ENCODE results near the gene CBARP.

CBARP gene

DNA sequence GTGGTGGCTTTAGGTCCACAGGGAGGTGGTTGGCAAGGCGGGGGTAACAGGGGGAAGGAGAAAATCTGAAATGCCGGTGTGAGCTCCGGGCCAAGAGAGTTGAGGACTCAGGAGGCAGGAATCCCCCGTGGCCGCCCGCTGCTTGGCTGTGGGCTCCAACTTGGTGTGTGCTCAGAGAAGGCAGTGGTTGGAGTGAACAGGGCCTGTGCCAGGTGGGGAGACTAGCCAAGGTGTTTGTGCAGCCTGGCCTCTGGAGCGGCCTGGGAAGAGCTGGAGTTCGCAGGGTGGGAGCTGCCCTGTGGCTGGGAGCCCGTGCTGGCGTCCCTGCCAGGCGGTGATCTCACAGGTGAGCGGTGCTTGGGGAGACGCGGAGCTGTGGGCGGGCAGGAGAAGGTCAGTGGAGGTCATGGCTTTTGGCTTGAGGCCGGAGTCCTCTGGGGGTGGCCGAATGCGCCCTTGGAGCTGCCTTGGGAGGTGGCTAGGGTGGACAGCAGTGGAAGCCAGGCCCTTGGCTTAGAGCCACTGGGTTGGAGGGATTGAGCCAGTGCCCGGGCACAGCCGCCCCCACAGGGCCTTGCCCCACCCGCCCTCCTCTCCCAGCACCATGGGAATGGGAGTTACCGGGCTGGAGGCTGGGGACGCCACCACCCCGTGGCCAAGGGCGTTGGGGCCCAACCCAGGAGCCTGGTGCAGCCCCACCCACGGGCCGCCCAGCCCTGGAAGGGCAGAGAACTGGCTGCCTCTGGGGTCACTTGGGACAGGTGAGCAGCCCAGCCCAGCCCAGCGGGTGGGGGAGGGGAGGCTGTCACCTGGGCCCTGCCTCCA is 24.2 kb upstream of the CBARP start:
- Mint-ChIP-seq H3K27me3 (ENCODE audit: low read depth) (no peaks in the 10 kb centered on the region), H3K9me3 (no peaks in the 10 kb centered on the region), H3K4me3 (peak overlapping the region; percentile 86), H3K36me3 (ENCODE audit: low read depth) (peaks cover 13% of the 10 kb centered on the region), H3K4me1 (ENCODE audit: low read depth) (peaks cover 38% of the 10 kb centered on the region), H3K27ac (peak overlapping the region; percentile 80)

DNA sequence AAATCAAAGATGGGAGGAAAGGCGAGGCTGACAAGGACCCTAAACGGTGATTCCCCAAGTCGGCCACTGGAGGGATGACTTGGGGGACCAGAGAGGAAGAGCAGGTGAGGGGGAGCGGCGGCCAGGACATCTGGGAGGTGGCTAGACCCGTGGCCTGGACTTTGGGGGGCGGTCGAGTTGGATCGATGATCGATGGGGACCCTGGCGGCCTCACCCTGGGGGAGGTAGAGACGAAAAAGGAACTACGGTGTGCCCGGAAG is 23.7 kb upstream of the CBARP start:
- Mint-ChIP-seq H3K9me3 (no peaks in the 10 kb centered on the region), H3K36me3 (ENCODE audit: low read depth) (peaks cover 16% of the 10 kb centered on the region), H3K4me1 (ENCODE audit: low read depth) (peaks cover 39% of the 10 kb centered on the region), H3K27me3 (ENCODE audit: low read depth) (no peaks in the 10 kb centered on the region), H3K27ac (peak overlapping the region; percentile 80), H3K4me3 (peak overlapping the region; percentile 86)

DNA sequence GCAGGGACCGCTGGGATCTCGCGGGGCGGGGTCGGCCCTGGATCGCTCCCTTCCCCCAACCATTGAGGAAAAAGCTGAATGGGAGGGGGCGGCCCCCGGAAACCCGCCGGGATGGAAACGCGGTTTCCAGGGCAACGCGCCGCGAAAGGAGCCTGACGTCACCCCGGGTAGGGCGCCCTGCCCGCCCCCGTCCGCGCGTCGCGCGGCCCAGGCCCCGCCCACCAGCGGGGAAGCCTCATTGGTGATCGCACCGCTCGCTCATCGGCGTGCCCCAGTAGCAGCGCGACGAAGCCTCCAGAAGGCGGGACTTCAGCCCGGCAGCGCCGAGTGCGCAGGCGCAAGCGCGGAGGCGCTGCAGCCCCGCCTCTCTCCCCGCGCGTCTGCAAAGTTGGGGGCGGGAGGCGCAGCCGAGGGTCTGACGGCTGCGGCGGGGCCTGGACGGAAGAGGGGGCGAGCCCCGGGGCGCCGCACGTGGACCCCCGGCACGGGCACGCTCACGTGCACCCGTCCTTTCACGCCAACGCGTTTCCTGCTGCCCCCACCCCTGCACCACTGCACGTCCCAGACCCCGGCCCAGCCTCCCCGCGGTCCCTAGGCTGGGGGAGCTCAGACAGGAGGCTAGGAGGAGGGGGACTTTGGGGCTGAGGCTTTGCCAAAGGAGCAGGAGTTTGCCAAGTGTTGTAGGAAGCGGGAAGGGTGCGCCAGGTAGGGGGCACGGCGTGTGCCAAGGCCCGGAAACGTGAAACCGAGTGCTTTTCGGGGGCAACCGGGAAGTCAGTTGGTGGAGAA is 23.1 kb upstream of the CBARP start:
- H3K4me3 Mint-ChIP-seq: peak overlapping the region; percentile 86

DNA sequence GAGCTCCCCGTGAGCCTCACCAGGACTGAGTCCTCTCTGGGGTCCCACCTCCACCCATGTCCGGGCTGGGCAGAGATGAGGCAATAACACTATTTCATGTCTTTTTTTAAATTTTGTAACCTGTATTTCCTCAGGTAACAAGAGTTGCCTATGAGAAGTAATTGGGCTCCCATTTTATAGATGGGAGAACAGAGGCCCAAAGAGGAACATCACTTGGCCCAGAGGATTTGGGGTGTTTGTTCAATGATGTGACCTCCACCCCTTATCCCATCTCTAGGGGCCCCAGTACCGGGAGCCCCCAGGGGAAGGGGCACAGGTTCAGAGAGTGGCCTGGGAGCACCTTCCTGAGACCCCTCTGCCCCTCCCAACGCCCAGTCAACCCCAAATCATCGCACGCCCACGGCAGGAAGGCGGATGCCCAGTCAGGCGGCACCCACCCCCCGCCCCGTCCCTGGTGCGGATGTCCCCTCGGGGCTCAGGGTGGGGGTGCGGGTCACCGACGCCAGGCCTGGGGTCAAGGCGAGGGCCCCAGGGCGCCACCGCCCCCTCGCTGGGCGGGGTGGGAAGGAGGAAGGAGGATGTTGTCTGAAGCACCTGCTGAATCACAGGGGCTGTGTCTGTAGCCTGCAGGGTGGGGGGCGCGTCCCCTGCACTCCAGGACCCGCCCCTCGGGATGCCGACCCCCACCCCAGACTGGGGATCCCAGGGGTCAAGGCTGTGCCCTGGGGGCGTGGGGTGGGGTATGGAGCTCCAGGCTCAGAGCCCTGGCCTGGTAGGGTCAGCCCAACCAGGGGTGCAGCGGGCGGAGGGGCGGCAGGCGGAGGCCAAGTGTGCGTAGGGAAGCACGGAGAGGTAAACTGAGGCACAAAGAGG is 22.3 kb upstream of the CBARP start:
- no peaks in the 10 kb centered on the region for H3K27me3 Mint-ChIP-seq (ENCODE audit: low read depth)
- no peaks in the 10 kb centered on the region for H3K9me3 Mint-ChIP-seq
- H3K27ac Mint-ChIP-seq: peak overlapping the region; percentile 99
- peaks cover 35% of the 10 kb centered on the region for H3K4me1 Mint-ChIP-seq (ENCODE audit: low read depth)
- peak overlapping the region; percentile 88 for H3K4me3 Mint-ChIP-seq
- peaks cover 17% of the 10 kb centered on the region for H3K36me3 Mint-ChIP-seq (ENCODE audit: low read depth)

More for the DNA sequence above, 23.1 kb upstream of the CBARP start:
- H3K27me3 Mint-ChIP-seq (ENCODE audit: low read depth): no peaks in the 10 kb centered on the region
- H3K9me3 Mint-ChIP-seq: no peaks in the 10 kb centered on the region
- H3K4me1 Mint-ChIP-seq (ENCODE audit: low read depth): peaks cover 40% of the 10 kb centered on the region
- H3K36me3 Mint-ChIP-seq (ENCODE audit: low read depth): peaks cover 17% of the 10 kb centered on the region
- peak overlapping the region; percentile 80 for H3K27ac Mint-ChIP-seq

DNA sequence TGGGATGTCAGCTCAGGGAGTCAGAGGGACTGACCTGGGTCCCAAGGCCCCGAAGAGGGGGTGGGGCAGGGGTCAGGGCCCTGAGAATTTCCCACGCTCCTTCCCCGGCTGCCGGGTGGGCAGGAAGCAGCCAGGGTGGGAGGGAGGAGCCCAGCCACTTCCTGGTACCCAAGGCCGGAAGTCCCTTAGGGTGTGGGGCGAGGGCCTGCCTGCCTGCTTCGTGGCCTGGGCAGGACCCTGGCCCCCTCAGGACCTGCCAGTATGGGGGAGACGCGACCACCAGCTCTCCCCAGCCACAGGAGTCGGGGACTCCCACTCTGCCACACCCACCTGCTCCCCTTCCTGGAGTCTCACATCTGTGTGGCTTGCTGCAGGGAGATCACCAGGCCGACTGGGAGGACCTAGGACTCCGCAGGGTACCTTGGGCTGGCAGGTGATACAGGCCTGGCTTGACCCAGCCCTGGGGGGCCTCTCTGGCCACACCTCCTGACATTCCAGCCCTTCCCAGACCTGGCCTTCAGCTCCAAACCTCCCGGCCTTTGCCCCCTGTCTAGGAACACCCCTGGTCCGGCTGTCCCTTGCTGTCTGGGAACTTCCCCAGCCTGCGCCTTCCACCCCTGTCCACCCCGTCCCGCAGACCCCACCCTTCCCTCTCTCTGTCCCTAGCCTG is 21.5 kb upstream of the CBARP start:
- Mint-ChIP-seq H3K4me1 (ENCODE audit: low read depth) (peaks cover 39% of the 10 kb centered on the region), H3K36me3 (ENCODE audit: low read depth) (peaks cover 22% of the 10 kb centered on the region)

DNA sequence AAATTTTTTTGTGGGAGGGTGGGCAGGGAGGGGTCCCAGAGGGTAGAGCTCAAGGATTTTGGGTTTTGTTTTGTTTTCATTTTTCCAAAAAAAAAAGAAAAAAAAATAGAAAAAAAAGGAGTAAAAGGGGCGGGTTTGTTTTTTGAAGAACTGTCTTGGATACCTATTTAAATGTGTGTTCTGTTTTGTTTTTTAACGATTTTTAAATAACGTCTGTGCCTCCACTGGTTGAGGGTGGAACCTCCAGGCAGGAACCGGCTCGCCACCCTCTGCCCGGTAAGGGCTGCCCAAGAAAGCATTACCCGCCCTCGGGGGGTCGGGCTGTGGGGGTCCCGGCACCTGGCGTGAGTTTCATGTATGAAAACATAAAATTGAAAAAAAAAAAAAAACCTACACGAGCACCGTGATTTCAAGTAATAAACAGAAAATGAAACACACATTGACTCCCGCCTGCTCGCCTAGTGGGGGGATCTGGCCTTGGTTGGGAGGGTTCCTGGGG is 21.0 kb upstream of the CBARP start:
- Mint-ChIP-seq H3K9me3 (no peaks in the 10 kb centered on the region), H3K4me3 (peak overlapping the region; percentile 88), H3K36me3 (ENCODE audit: low read depth) (peaks cover 22% of the 10 kb centered on the region), H3K4me1 (ENCODE audit: low read depth) (peaks cover 39% of the 10 kb centered on the region), H3K27me3 (ENCODE audit: low read depth) (no peaks in the 10 kb centered on the region), H3K27ac (peak overlapping the region; percentile 99)

More for the DNA sequence above, 21.5 kb upstream of the CBARP start:
- peak overlapping the region; percentile 99 for H3K27ac Mint-ChIP-seq
- no peaks in the 10 kb centered on the region for H3K9me3 Mint-ChIP-seq
- H3K4me3 Mint-ChIP-seq: peak overlapping the region; percentile 88
- H3K27me3 Mint-ChIP-seq (ENCODE audit: low read depth): no peaks in the 10 kb centered on the region

DNA sequence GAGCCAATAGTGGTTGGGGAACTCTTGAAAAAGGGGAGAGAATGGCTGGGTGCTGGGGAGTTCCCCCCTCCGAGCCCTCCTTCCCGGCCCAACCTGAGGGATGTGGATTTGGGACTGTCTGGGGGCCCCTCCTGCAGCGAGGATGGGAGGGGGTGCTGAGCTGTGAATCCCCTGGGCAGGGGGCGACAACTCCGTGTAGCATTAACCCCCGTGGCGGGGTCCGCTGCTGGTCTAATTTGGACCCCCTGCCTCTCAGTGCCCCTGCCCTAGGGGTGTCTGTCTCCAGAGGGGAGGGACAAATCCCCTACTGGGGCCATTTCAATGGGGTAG is 20.3 kb upstream of the CBARP start:
- H3K27ac Mint-ChIP-seq: peak overlapping the region; percentile 99
- no peaks in the 10 kb centered on the region for H3K27me3 Mint-ChIP-seq (ENCODE audit: low read depth)
- H3K4me1 Mint-ChIP-seq (ENCODE audit: low read depth): peaks cover 41% of the 10 kb centered on the region
- H3K9me3 Mint-ChIP-seq: no peaks in the 10 kb centered on the region
- peak overlapping the region; percentile 46 for H3K4me3 Mint-ChIP-seq
- H3K36me3 Mint-ChIP-seq (ENCODE audit: low read depth): peaks cover 27% of the 10 kb centered on the region

DNA sequence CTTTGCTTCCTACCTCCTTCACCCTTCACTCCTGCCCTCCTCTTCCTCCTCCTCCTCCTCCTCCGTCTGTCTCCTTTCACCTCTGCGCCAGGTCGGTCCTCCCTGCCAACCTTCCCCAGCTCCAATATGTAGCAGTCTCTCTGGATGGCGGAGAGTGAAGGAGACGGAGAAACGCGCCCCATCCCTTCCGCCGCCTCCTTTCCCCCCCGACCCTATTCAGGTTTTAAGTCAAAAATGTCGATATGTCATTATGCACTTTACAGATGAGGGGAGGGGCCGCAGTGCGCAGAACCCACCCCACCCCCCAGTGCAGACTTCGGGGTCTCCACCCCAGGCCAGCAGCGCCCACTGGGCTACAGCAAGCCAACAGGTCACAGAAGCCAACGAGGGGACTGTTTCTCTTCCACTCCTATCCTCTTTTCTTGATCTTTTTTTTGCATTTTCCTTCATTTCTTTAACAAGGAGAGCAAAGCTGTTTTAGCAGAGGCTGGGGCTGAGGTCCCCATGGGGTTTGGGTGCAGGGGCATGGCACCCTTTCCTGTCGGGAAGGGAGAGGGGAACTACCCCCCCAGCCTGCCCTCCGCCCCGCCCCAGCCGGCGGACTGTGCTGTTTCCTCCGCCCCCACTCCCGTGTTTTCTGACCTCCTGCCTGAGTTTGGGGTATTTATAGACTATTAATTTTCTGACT is 19.8 kb upstream of the CBARP start:
- Mint-ChIP-seq H3K27me3 (ENCODE audit: low read depth) (no peaks in the 10 kb centered on the region), H3K4me3 (peak overlapping the region; percentile 46), H3K9me3 (no peaks in the 10 kb centered on the region), H3K27ac (peak overlapping the region; percentile 99), H3K36me3 (ENCODE audit: low read depth) (peaks cover 28% of the 10 kb centered on the region), H3K4me1 (ENCODE audit: low read depth) (peaks cover 40% of the 10 kb centered on the region)

DNA sequence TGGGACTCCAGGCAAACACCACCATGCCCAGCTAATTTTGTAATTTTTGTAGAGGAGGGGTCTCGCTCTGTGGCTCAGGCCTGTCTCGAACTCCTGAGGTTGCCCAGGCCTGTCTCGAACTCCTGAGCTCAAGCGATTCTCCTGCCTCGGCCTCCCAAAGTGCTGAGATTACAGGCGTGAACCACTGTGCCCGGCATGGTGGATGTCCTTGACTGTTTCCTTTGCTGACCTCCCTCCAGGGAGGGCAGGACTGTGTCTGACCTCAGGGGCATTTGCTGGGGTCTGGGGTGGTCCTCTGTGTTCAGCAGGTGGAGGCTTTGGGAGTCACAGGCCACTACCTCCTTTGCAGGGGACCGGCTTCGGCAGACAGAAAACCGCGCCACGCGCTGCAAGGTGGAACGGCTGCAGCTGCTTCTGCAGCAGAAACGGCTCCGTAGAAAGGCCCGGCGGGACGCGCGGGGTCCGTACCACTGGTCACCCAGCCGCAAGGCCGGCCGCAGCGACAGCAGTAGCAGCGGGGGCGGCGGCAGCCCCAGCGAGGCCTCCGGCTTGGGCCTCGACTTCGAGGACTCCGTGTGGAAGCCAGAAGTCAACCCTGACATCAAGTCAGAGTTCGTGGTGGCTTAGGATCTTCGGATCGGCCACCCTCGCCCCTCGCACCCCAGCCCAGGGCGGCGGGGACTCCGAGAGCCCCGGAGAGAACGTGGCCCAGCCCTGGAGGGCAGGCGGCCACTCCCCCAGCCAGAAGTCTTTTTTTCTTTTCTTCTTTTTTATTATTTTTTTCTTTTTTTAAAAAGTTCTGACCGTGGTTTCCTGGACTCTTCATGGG is 19.1 kb upstream of the CBARP start:
- Mint-ChIP-seq H3K4me3 (peak overlapping the region; percentile 46), H3K4me1 (ENCODE audit: low read depth) (peaks cover 39% of the 10 kb centered on the region), H3K27me3 (ENCODE audit: low read depth) (no peaks in the 10 kb centered on the region), H3K9me3 (no peaks in the 10 kb centered on the region), H3K36me3 (ENCODE audit: low read depth) (peaks cover 31% of the 10 kb centered on the region), H3K27ac (peak overlapping the region; percentile 50)

DNA sequence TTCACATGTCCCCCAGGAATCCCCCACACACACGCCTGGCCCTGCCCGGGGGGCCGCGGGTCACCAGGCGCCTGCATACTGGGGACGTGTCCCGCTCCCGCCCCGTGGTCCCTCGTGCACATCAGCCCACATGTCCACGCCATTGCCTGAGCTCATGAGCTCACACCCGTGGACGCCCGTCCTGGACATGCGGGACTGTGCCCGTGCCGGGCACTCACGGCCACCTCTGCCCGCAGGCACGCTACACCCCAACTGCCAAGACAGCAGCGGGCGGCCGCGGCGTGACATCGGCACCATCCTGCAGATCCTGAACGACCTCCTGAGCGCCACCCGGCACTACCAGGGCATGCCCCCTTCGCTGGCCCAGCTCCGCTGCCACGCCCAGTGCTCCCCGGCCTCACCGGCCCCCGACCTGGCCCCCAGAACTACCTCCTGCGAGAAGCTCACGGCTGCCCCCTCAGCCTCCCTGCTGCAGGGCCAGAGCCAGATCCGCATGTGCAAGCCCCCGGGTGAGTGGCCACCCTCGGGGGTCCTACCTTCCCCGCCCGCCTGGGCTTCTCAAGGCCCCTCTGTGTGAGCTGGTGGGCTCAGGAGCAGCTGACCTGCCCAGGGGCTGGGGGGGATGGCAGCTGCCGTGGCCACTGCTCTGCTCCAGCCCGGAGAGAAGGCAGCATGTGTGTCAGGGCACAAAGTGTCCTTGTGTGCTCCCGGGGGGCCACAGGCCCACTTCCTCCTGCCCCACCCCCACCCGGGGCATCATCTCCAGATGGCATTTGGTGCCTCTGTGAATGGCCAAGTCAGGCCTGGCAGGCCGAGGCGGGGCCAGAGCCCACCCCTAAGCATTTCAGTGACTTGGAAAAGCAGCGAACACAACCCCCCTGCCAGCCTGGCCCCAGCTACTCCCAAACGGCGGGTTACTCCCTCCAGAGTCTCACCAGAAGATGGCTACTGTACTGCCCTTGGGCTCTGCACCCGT is 17.7 kb upstream of the CBARP start:
- no peaks in the 10 kb centered on the region for H3K27me3 Mint-ChIP-seq (ENCODE audit: low read depth)
- no peaks in the 10 kb centered on the region for H3K9me3 Mint-ChIP-seq
- H3K36me3 Mint-ChIP-seq (ENCODE audit: low read depth): peaks cover 36% of the 10 kb centered on the region
- H3K27ac Mint-ChIP-seq: no peak overlapping the region
- H3K4me1 Mint-ChIP-seq (ENCODE audit: low read depth): peaks cover 32% of the 10 kb centered on the region
- H3K4me3 Mint-ChIP-seq: no peak overlapping the region

DNA sequence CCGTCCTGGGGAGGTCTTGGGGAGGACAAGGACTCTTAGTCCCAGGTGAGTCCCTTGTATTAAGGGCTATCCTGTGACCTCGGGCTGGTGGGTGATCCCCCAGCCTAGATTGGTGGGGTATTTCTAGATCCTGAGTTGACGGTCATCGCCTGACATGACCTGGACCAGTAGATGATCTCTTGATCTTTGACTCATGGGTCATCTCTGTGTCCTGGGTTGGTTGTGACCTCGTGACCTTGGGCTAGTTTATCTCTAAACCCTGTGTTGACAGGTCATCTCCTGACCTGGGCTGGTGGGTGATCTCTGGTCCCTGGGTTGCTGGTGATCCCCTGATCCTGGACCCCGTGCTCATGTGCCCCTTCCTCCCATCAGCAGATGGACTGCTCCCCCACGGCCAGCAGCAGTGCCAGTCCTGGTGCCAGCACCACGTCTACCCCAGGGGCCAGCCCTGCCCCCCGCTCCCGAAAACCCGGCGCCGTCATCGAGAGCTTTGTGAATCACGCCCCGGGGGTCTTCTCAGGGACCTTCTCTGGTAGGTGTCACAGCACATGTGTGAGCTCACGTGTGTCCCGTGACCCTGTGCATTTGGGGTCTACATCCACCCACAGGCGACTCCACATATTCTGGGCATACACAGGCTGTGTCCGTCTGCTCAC is 16.9 kb upstream of the CBARP start:
- Mint-ChIP-seq H3K4me3 (peak overlapping the region; percentile 25), H3K36me3 (ENCODE audit: low read depth) (peaks cover 38% of the 10 kb centered on the region), H3K27me3 (ENCODE audit: low read depth) (no peaks in the 10 kb centered on the region), H3K9me3 (no peaks in the 10 kb centered on the region), H3K4me1 (ENCODE audit: low read depth) (peaks cover 27% of the 10 kb centered on the region), H3K27ac (peak overlapping the region; percentile 55)

DNA sequence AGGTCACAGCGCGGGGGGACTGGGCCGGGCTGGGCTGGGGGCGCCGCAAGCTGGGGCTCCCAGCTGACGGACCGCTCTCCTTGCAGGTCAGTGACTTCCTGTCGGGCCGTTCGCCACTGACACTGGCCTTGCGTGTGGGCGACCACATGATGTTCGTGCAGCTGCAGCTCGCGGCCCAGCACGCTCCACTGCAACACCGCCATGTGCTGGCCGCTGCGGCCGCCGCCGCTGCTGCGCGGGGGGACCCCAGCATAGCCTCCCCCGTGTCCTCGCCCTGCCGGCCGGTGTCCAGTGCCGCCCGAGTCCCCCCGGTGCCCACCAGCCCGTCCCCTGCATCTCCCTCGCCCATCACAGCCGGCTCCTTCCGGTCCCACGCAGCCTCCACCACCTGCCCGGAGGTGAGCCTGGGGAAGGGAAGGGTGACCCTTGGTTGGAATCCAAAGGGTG is 16.3 kb upstream of the CBARP start:
- Mint-ChIP-seq H3K27me3 (ENCODE audit: low read depth) (no peaks in the 10 kb centered on the region), H3K4me1 (ENCODE audit: low read depth) (peaks cover 23% of the 10 kb centered on the region), H3K36me3 (ENCODE audit: low read depth) (peaks cover 38% of the 10 kb centered on the region), H3K27ac (peak overlapping the region; percentile 55), H3K9me3 (no peaks in the 10 kb centered on the region), H3K4me3 (peak overlapping the region; percentile 25)
